Measurements from ENCODE around the gene ARL17B.
"Not testable (repeated sequence)": the region's sequence is repeated elsewhere in the genome, so short reads cannot be mapped to it uniquely, and the experiment has no call there.

Gene ARL17B

GRCh38 chr17:46361755-46362154, at the start of gene ARL17B:
TSS of gene ARL17B (minus strand) at chr17:46361766. CDS start at chr17:46358397, 3,369 bp downstream.
- DNase-seq = not testable (repeated sequence)

GRCh38 chr17:46409864-46410263, 48.3 kb upstream of the ARL17B start:
- DNase-seq = not testable (repeated sequence)

GRCh38 chr17:46407155-46407554, 45.6 kb upstream of the ARL17B start:
- not testable (repeated sequence) for DNase-seq

- DNase-seq = not testable (repeated sequence)
Observed at GRCh38 chr17:46401033-46401787, 39.6 kb upstream of the ARL17B start.

- not testable (repeated sequence) for DNase-seq
Observed at GRCh38 chr17:46400543-46400942, 39.0 kb upstream of the ARL17B start.

- not testable (repeated sequence) for DNase-seq
Observed at GRCh38 chr17:46399993-46400392, 38.4 kb upstream of the ARL17B start.

- not testable (repeated sequence) for DNase-seq
Observed at GRCh38 chr17:46396292-46396691, 34.7 kb upstream of the ARL17B start.

- DNase-seq = not testable (repeated sequence)
Observed at GRCh38 chr17:46393702-46394101, 32.1 kb upstream of the ARL17B start.

- DNase-seq = not testable (repeated sequence)
Observed at GRCh38 chr17:46385491-46385890, 23.9 kb upstream of the ARL17B start.

- DNase-seq = not testable (repeated sequence)
Observed at GRCh38 chr17:46383118-46383517, 21.6 kb upstream of the ARL17B start.

GRCh38 chr17:46373418-46373817, 11.9 kb upstream of the ARL17B start:
- DNase-seq = not testable (repeated sequence)

- not testable (repeated sequence) for DNase-seq
Observed at GRCh38 chr17:46372236-46373229, 11.0 kb upstream of the ARL17B start.

- not testable (repeated sequence) for DNase-seq
Observed at GRCh38 chr17:46367520-46367919, 6.0 kb upstream of the ARL17B start.

GRCh38 chr17:46361145-46361735, 326 bp downstream of the ARL17B start:
- DNase-seq = not testable (repeated sequence)

GRCh38 chr17:46353856-46354255, 7.7 kb downstream of the ARL17B start:
- not testable (repeated sequence) for DNase-seq

GRCh38 chr17:46349060-46349459, 12.5 kb downstream of the ARL17B start:
- DNase-seq = not testable (repeated sequence)

- not testable (repeated sequence) for DNase-seq
Observed at GRCh38 chr17:46348345-46348744, 13.2 kb downstream of the ARL17B start.

- not testable (repeated sequence) for DNase-seq
Observed at GRCh38 chr17:46342131-46342530, 19.4 kb downstream of the ARL17B start.

GRCh38 chr17:46341220-46341619, 20.3 kb downstream of the ARL17B start:
- DNase-seq = not testable (repeated sequence)

GRCh38 chr17:46294831-46295230, 66.7 kb downstream of the ARL17B start, which contains the start of gene LRRC37A:
TSS of gene LRRC37A (plus strand) at chr17:46295131. CDS start at chr17:46295134, 3 bp downstream.
- not testable (repeated sequence) for DNase-seq

- not testable (repeated sequence) for DNase-seq
Observed at GRCh38 chr17:46291618-46292017, 69.9 kb downstream of the ARL17B start.

GRCh38 chr17:46290906-46291546, 70.5 kb downstream of the ARL17B start:
- DNase-seq = not testable (repeated sequence)
